HG03108 (cell line): ENCODE data around the gene SLC6A11.

Experiments
- ATAC-seq: cut with Tn5 transposase; IDR thresholded peaks from one replicate; pipeline ENCODE4 v1.9.1; 2021; ENCODE audit warnings: moderate library complexity; ENCODE audit not compliant: unreplicated experiment

Gene SLC6A11

GRCh38 chr3:10949197-10949596 is 133.2 kb downstream of the SLC6A11 start:
- ATAC-seq = no peak

DNA sequence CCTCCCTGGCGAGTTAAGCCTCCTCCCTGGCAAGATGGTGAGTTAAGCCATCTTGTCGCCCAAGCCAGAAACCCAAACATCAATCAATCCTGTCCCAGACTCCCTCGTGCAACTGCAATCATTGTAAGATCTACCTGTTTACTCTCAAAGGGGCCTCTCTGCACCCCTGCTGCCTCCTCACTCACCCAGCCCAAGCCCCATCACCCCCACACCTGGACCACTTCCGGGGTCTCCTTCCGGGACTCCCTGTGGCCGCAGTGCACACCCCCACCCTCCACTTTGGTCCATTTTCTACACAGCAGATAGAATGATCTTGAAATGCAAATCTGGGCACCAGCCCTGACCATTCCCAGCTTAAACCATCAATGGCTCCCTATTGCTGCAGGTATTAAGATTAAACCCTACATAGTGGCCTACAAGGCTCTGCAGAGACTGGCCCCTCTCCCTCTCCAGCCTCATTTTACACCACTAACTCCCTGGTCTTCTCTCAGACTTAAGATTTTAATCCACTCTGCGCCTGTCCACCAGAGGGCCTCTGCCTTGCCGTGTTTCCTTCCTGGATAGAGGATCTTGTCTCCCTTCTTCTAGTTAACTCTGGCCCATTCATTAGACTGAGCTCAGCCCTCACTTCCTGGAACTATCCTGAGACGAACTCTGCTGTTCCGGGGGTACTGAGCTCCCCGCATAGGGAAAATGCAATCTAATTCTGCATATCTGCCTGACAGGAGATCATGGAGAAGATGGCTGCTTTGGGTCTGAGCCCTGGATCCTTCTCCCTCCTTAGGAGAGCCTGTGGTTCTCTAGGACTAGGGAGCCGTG is 134.7 kb downstream of the SLC6A11 start:
- no peak for ATAC-seq

DNA sequence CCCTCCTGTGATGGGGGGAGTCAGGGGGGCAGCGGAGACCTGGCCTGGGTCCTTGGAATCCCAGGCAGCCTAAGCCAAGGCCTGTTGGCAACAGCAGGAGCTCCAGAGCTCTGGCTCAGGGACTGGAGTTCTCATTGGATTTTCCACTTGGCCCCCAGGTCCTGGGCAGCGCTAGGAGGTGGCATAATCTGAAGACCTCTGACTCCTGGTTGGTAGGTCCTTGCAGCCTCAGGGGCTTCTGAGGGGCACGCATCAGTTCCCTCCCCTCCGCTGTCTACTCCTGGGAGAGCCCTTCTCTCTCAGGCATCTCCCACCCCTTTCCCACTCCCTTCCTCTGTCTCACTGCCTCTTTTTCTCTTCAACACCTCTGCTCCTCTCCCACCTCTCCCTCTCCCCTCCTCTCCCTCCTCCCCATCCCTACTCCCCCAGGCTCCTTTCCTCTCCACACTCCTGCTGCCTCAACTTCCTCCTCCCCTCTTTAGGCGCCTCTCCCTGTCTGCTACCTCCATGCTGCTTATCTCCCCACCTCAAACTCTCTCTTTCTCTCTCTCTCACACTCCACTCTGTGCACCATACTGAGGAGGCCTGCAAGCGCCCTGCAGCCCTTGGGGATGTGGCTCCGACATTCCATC is 135.4 kb downstream of the SLC6A11 start:
- ATAC-seq = no peak

DNA sequence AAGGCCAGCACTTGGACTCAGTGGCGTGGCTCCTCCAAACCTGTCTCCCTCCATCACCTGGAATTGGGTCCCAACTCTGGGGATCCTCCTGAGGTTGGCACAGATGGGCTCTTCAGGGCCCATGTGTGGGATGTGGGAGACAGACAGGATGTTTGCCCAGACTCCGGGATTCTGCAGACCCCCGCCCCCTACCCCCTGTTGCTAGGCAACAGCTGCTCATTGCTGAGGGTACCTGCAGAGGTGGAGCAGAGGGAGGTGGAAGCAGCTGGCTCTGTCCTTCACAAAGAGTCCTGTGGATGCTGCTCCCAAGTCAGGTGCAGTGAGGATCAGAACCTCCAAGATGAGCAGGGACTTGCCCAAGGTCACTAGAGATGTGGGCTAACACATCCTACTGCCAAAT is 136.5 kb downstream of the SLC6A11 start:
- ATAC-seq = no peak

GRCh38 chr3:10954740-10955139 is 138.7 kb downstream of the SLC6A11 start:
- ATAC-seq = no peak

DNA sequence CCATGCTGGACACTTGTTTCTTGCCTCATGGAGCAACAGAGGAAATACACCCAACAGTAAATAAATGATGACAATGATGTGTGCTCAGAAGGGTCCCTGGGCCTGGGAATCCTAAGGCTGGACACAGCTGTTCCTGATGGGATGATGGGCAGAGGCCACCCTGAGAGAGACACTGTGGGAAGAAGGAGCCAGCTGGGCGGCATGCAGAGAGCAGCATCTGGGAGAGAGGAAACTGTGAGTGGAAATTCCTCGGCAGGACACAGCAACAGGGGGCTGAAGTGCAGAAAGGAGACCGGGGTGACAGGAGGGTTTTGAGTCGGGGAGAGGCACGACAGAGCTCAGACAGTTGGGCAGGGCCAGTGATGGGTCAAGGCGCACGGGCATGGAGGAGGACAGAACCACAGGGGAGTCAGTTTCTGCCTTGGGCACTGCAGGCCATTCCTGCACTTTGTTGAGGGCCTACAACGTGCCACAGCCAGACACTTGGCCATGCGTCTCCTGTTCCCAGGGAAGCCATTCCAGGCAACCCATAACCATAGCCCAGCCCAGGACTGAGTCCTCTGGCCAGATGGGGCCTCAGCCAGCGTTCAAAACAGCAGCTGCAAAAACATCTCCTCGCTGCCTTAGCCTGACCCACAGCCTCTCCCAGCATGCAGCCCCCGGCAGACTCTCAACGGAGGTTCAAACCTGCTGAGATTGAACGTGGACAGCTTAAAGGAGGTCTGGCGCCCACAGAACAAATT is 139.9 kb downstream of the SLC6A11 start:
- no peak for ATAC-seq

- no peak for ATAC-seq
These were observed 140.5 kb downstream of the SLC6A11 start for GRCh38 chr3:10956531-10956930.

- ATAC-seq = no peak
These were observed 141.0 kb downstream of the SLC6A11 start for GRCh38 chr3:10956986-10957385.

DNA sequence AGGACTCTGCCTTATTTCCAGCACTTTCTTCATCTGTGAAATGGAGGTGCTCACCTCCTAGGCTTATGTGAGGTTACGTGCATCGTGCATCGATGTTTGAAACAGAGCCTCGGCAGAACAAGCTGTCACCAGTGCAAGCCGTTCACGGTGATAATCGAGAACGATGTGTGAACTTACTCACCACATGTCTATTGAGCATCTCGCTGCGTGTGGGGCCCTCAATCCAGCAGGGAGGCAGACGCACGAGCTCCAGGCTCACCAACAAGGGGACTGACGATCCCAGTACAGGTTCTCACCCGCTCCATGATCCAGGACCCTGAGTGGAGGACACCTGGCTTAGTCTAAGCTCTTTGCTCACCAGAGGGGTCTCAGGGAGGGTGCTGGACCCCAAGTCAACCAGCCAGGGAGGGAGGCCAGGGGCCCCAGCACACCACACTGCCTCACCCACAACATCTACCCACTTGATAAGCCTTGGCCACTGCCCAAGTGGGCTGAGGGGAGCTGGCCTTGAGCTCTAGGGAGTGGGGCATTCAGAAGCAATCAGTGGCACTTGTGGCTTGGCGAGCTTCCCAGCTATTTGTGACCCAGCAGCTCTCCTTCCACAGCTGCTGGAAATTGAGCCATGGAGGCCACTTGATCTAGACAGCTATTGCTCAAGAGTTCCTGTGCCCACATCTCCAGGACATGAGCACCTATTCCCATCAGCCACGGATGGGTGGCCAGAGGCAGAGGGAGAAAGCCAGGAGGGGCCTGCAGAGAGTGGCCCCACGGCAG is 142.1 kb downstream of the SLC6A11 start:
- no peak for ATAC-seq

DNA sequence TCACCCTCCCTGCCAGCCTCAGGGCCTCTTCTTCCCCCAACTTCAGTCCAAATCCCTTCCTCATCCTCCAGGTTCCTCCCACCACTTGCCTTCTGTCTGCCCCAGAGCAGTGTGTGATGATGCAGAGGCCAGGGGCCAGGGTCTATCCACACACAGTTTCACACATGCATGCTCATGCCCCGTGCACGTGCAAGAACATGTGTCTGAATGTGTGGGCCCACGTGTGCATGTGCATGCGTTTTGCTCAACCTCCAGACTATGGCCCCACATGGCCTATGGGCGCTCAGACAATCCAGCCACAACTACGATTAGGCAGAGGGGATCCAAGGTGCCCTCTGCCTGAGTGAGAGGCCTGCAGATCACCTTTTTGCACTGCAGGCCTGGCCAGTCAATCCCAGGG is 144.2 kb downstream of the SLC6A11 start:
- no peak for ATAC-seq

GRCh38 chr3:10961921-10962320 is 145.9 kb downstream of the SLC6A11 start:
- ATAC-seq = no peak

DNA sequence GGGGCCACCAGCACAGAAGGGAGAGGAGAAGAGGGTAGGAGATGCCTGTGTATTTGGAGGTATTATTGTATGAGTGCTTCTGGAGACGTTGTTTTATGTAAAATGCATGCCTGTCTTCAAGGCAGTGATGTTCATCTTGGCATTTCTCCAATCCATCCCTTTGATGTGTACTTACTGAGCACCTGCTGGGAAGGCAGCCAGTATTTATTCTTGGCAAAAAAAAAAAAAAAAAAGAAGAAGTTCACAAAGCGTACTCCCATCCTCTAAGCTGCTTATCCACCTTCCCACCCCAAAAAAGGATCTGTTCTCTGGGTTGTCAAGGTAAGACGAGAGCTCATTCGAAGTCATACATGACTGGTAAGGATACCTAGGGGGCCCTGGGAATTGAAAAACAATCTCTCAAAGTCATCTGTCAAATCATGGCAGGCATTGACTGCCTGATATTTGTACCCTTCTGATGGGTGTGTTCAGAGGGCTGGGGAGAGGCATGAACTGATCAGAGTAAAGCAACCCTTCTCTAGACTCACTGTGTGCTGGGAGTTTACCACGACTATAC is 146.5 kb downstream of the SLC6A11 start:
- ATAC-seq = no peak

GRCh38 chr3:10964537-10965167 is 148.6 kb downstream of the SLC6A11 start:
- no peak for ATAC-seq

DNA sequence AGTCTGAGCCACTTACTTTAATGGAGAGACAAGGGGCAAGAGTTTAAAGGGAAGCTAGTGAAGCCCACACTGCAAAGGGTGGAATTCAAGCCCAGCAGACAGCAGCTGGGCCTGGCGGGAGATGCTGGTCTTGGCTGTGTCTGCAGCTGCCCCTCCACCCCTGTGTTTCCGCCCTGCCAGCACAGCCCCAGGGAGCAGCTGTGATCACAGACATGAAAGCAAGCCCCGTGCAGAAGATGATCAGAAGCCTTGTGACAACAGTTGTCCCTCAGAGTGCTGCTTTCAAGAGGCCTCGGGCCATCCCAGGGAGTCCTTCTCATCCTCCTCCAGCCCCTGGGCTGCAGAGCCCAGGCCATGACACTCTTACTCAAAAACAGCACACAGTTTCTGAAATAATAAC is 152.4 kb downstream of the SLC6A11 start:
- no peak for ATAC-seq

- no peak for ATAC-seq
These were observed 154.4 kb downstream of the SLC6A11 start for GRCh38 chr3:10970306-10970960.

GRCh38 chr3:10972072-10972782 is 156.2 kb downstream of the SLC6A11 start:
- ATAC-seq = no peak

DNA sequence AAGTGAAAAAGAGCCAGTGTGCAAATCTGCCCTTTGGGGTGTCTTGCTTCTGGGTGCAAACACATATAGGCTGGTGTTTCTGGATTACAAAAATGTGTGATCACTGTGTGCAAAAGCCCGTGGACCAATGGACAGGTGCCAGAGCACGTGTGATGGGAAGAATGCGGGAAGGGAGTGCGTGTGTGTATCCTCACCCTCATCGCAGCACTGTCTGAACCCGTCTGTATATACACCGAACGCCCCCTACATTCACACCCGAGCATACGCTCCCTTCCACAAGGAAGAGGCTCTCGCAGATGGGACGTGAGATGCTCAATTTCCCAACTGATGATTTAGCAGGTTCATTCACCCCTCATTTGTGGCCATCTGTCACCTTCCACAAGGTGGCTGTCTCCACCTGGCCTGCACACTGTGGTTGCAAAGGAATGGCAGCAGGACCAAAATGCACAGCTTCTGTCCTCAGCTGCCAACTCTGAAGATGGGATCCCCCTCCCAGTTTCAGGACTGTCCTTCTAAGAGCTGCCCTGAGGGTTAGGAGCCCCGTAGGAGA is 157.1 kb downstream of the SLC6A11 start:
- no peak for ATAC-seq

GRCh38 chr3:10974131-10974530 is 158.1 kb downstream of the SLC6A11 start:
- ATAC-seq = no peak
